Measurements from ENCODE around the gene DTHD1. TPM values are rescaled to one million over a fixed set of nuclear protein-coding genes. Genes with fewer than 3 reads are reported as not detected.

The DTHD1 gene
- total and polyA plus RNA-seq, 2 donors (not counting 3 experiments of a cell fraction or from before 2014, with no cell fraction given) = not detected

DNA sequence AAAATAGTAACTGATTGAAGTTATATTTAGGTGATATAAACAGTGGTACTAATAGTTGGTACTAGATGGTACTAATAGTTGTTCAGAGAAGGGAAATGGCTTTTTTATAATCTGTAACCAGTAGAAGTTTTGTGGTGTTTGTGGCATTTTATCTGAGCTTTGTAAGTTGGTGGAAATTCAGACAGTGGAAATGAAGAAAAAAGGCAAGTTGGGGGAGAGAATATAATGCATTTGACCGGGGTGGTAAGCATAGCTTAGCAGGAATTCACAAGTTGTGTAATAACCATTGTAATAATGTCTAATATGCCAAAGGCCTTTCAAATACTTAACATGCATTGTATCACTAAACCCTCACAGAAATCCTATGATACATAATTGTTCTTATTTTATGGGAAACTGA is 36.3 kb downstream of the DTHD1 start:
- TF ChIP-seq POLR2AphosphoS5 (IDR thresholded peaks at IDR 0.05; ENCODE audit: insufficient read depth, low read depth, low read length) (no peak), FOS (IDR thresholded peaks at IDR 0.05; ENCODE audit: borderline replicate concordance, insufficient read depth, low read length) (no peak)
- Histone ChIP-seq H3K27ac (ENCODE audit: insufficient read depth, low read depth, low read length) (no peak overlapping the region), H3K9me1 (replicated peaks; ENCODE audit: control insufficient read depth, extremely low read depth, insufficient read depth, low read length) (no peaks in the 10 kb centered on the region), H3K9me3 (replicated peaks; ENCODE audit: control insufficient read depth, insufficient read depth, low read length) (no peaks in the 10 kb centered on the region), H3K4me1 (ENCODE audit: control insufficient read depth, extremely low read depth, insufficient read depth, low read length) (no peaks in the 10 kb centered on the region), H3K27me3 (ENCODE audit: control insufficient read depth in 2 of 2, insufficient read depth in 2 of 2, low read length in 2 of 2) (no peaks in the 10 kb centered on the region), H3K79me2 (ENCODE audit: control insufficient read depth, insufficient read depth, low read length) (no peaks in the 10 kb centered on the region), H3K9ac (replicated peaks; ENCODE audit: extremely low read depth, insufficient read depth, low read length) (no peak overlapping the region), H3K4me3 (replicated peaks in 1 of 3; ENCODE audit: insufficient read depth in 1 of 3, low read depth in 1 of 3, low read length in 3 of 3) (no peak overlapping the region), H4K20me1 (replicated peaks; ENCODE audit: control insufficient read depth, extremely low read depth, insufficient read depth, low read length) (no peaks in the 10 kb centered on the region), H3K4me2 (ENCODE audit: insufficient read depth, low read length) (no peak overlapping the region), H3K36me3 (ENCODE audit: control insufficient read depth in 2 of 2, extremely low read depth in 1 of 2, insufficient read depth in 2 of 2, low read length in 2 of 2) (no peaks in the 10 kb centered on the region), H2AFZ (ENCODE audit: low read depth, low read length) (no peak overlapping the region)
- no peak for FAIRE-seq
- dilution Hi-C loops (cut with MboI; ENCODE audit: extremely low pct_ligation_motif_present, low sequenced_read_pairs) (no loop called here), intact Hi-C loops (cut with micrococcal nuclease) (no loop called here)
- no TSS peak for BruUV-seq (replicated peaks)
- POLR2A ChIA-PET = no interaction called here
- CTCF ChIA-PET = no interaction called here
- no peak for DNase-seq (ENCODE audit: low read depth, low spot score)

DNA sequence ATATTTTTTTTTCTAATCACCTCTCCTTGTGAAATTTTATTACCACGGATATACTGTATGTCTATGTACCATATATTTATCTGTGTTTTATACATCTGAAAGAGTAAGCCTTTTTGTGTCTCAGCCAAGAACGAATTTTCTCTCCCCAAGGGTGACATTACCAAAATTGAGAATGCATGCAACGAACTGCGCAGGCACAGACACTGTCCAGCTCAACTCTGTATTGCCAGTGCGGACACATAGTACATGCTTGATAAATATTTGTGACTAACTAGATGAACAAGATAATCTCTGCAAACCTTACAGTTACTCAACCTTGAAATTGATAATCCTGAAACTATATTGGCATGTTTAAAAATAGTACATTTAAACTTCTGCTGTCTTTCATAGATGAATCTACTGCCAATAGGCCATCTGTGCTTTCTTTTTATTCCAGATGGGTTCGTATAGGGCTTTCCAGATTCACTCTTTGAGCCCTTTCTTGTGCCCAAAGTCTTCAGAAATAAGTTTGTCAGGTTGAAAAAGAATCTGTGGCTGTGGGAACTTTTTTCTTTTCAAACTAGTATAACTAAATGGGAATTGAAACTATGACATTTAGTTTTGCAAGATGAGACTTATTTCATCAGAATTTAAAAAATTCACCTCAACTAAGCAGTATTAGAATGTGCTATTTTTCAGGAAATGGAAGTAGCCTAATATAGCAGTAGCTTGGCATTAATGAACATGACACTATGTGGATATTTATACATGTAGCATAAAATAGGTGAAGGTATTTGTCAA is 38.9 kb downstream of the DTHD1 start:
- CTCF ChIA-PET = no interaction called here
- Histone ChIP-seq H3K27ac (ENCODE audit: insufficient read depth, low read depth, low read length) (no peak overlapping the region), H3K79me2 (ENCODE audit: control insufficient read depth, insufficient read depth, low read length) (no peaks in the 10 kb centered on the region), H2AFZ (ENCODE audit: low read depth, low read length) (no peak overlapping the region), H4K20me1 (replicated peaks; ENCODE audit: control insufficient read depth, extremely low read depth, insufficient read depth, low read length) (no peaks in the 10 kb centered on the region), H3K4me1 (ENCODE audit: control insufficient read depth, extremely low read depth, insufficient read depth, low read length) (no peaks in the 10 kb centered on the region), H3K9me1 (replicated peaks; ENCODE audit: control insufficient read depth, extremely low read depth, insufficient read depth, low read length) (no peaks in the 10 kb centered on the region), H3K9me3 (replicated peaks; ENCODE audit: control insufficient read depth, insufficient read depth, low read length) (no peaks in the 10 kb centered on the region), H3K4me3 (replicated peaks in 1 of 3; ENCODE audit: insufficient read depth in 1 of 3, low read depth in 1 of 3, low read length in 3 of 3) (no peak overlapping the region), H3K36me3 (ENCODE audit: control insufficient read depth in 2 of 2, extremely low read depth in 1 of 2, insufficient read depth in 2 of 2, low read length in 2 of 2) (no peaks in the 10 kb centered on the region), H3K9ac (replicated peaks; ENCODE audit: extremely low read depth, insufficient read depth, low read length) (no peak overlapping the region), H3K27me3 (ENCODE audit: control insufficient read depth in 2 of 2, insufficient read depth in 2 of 2, low read length in 2 of 2) (no peaks in the 10 kb centered on the region), H3K4me2 (ENCODE audit: insufficient read depth, low read length) (no peak overlapping the region)
- dilution Hi-C loops (cut with MboI; ENCODE audit: extremely low pct_ligation_motif_present, low sequenced_read_pairs) = no loop called here
- FAIRE-seq = no peak
- BruUV-seq (replicated peaks) = no TSS peak
- TF ChIP-seq, protein P1, sequence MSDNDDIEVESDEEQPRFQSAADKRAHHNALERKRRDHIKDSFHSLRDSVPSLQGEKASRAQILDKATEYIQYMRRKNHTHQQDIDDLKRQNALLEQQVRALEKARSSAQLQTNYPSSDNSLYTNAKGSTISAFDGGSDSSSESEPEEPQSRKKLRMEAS (IDR thresholded peaks at IDR 0.05; ENCODE audit: insufficient read depth, insufficient read length) = no peak
- TF ChIP-seq MYC (IDR thresholded peaks at IDR 0.05; ENCODE audit: low read depth, low read length) = no peak
- POLR2A ChIA-PET = no interaction called here
- no peak for DNase-seq (ENCODE audit: low read depth, low spot score)
- intact Hi-C loops (cut with micrococcal nuclease) = no loop called here
